GM19351 (cell line): ENCODE data around the gene IL1RL2.

Source experiments
- ATAC-seq: cut with Tn5 transposase; IDR thresholded peaks from one replicate; pipeline ENCODE4 v1.9.1; 2021; ENCODE audit warnings: mild to moderate bottlenecking, moderate library complexity; ENCODE audit not compliant: unreplicated experiment

The IL1RL2 gene

GRCh38 chr2:102262216-102263129 lies 75.7 kb downstream of the IL1RL2 start:
- no peak for ATAC-seq

DNA sequence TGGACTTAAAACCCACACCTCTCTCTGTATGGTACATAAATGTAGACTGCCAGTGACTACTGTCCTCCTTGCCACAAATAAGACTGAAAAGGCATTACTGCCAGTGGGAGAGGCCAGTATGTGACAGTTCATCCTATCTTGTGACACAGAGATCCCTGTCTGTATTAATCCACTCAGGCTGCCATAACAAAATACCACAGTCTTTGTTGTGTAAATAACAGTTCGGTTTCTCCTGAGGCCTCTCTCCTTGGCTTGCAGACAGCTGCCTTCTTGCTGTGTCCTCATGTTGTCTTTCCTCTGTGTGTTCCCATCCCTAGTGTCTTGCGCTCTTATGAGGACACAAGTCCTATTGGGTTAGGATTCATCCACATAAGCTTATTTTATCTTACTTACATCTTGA lies 78.1 kb downstream of the IL1RL2 start:
- ATAC-seq: no peak

GRCh38 chr2:102266204-102266603 lies 79.4 kb downstream of the IL1RL2 start:
- no peak for ATAC-seq

GRCh38 chr2:102267774-102268173 lies 81.0 kb downstream of the IL1RL2 start:
- no peak for ATAC-seq

- no peak for ATAC-seq
Observed at GRCh38 chr2:102268510-102269199, 81.8 kb downstream of the IL1RL2 start.

DNA sequence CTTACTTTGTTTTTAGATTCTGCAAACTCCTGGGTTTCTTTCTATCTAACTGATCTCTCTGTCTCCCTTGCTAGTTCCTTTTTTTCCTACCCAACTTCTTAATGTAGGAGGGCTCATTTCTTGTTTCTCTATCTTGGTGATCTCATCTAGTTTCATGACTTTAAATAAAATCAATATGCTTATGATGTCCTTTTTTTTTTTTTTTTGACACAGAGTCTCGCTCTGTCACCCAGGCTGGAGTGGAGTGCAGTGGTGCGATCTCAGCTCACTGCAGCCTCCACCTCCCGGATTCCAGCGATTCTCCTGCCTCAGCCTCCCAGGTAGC lies 82.3 kb downstream of the IL1RL2 start:
- no peak for ATAC-seq

DNA sequence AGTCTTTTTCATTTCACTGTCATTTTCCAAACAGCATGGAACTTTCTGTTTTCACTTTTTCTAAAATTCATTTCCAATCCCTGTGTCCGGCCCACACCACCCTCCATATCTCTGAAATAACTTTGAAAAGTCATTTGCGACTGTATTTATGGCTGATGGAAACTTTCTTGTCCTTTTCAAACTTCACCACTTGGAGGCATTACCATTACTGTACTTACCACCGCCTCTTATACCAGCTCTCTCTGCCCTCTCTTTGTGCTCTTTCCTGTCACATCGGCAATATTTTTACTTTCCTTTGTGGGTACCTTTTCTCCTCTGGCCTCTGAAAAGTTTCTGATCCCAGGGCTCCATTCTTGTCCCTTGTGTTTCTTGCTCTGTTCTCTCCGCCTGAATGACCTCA lies 85.0 kb downstream of the IL1RL2 start:
- ATAC-seq: no peak

GRCh38 chr2:102273619-102274211 lies 86.9 kb downstream of the IL1RL2 start:
- ATAC-seq: no peak

DNA sequence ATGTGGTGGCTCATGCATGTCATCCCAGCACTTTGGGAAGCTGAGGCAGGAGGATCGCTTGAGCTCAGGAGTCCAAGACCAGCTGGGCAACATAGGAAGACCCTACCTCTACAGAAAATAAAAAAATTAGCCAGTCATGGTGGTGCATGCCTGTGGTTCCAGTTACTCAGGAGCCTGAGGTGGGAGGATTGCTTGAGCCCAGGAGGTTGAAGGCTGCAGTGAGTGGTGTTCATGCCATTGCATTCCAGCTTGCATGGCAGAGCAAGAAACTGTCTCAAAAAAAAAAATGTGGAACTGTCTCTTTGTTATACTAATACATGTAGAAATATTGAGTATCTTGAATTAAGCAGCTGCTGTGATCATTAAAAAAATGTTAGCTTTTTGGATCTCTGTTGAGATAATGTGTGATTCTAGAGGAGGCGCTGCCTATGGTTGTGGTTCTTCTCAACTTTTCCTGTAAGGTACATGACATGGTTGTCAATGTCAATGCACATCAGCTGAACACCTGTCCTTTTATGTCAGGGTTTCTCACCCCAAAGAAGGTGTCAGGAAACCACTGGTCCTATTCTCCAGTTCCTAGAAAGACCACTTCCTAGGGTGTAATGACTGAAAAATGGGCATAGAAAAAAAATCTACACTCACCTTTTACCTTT lies 89.9 kb downstream of the IL1RL2 start:
- ATAC-seq: no peak

DNA sequence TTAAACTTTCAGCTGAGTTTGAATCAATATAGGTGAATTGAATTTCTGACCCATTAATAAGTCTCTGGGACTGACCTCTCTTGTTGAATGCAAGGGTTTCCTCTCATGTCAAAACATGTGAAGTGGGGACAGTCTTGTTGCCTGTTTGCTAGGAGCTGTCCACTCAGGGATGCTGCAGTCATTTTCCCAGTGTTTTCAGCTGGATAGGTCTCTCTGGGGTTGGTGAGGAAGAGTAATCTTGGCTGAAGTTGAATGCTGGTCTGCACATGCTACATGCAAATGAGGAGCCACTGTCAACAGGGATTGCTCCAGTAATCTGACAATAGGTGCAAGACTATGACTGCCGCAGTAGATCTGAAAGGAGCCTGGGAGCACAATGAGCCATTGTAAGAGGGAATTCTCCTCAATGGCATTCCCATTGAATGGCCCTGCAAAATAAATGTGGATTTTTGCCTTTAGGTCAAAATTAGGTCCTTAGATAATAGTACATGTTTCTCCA lies 90.4 kb downstream of the IL1RL2 start:
- no peak for ATAC-seq

DNA sequence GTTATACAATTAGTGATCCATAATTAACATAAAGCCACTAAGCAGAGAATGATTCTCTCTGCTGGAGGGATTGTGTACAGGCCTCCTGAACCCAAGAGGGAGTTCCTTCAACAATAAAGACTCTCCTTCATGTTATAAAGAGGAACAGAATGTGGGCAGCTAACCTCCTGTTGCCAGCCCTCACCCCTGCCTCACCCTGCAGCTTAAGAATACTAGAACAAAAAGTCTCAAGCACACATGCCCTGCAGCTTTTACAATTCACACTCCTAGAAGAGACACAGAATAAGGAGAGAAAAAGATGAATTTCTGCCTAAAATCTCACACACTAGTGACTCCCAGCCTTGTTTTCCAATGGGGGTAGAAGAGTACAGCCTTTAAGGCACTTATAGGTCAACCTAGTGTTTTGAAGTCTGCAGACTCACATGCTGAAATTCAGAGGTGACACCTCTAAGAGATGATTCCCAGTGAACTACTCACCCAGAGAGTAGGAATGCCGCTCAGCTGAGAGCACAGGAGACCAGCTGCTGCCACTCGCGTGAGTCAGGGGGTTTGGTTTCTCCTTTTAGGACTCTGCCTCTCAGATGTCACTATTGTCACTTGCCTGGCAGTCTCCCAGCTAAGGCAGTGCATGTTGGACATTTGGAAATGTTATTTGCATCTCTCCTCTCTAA lies 92.0 kb downstream of the IL1RL2 start:
- no peak for ATAC-seq

DNA sequence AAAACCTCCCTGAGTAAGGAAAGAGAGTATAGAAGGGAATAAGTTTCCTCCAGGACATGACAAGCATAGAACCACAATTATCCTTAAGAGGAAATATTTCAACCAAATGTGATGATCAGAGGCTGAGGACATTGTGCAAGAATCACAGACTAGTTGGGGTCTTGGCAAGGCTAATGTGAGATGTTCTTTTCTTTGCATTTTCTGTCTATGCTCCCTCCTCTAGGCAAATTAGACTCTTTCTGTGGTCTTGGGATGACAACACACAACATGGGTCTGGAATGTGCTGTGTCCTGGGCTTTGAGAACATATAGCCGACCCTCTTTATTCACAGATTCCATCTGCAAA lies 92.5 kb downstream of the IL1RL2 start:
- no peak for ATAC-seq

GRCh38 chr2:102282678-102283091 lies 95.9 kb downstream of the IL1RL2 start:
- no peak for ATAC-seq

DNA sequence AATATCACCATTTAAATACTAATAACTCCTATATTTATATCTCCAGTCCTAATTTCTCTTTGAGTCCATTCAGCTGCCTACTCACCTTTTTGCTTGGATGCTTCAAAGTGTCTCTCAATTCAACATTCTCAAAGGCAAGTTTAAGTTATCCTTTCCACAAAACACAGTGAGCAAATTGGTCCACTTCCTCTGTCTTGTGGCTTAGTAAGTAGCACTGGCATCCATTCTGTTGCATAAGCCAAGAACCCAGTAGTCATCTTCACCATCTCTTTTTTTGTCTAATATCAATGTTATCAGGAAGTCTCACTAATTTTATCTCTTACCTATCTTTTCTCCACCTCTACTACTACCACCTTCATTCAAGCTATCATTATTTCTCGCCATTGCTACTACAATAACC lies 97.2 kb downstream of the IL1RL2 start:
- no peak for ATAC-seq

GRCh38 chr2:102284611-102285010 lies 97.8 kb downstream of the IL1RL2 start:
- ATAC-seq: no peak

DNA sequence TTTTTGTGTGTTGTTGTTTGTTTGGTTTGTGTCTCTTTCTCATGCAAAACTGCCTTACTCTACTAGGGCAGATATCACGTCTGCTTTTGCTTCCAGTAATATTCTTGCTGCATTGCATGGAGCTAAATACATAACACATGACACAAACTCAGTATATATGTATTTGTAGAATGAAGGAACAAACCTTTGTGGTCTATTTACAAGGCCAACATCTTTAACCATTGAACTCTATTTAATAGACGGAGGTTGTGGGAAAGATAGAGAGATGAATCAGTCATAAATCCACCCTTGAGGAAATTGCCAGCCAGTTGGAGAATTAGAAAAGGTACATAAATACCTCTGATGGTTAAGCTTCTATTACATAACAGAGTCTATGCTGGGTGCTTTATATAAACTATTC lies 98.5 kb downstream of the IL1RL2 start:
- no peak for ATAC-seq

DNA sequence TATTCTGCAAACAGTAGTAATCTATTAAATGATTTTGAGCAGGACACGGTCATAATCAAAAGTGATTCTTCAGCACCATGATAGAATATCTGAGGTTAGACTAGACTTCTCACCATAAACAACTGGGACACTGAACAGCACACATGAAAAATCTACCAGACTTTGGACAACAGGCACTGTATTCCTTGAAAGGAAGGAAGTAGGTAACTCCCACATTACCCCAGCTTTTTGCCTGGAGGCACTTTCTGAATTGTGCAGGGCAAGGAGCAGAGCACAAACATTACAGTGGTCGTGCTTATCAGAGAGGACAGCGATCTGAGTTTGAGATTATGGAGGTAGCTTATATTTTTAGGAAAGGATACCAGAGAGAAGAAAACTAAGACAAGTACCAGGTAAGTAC lies 99.2 kb downstream of the IL1RL2 start:
- no peak for ATAC-seq

GRCh38 chr2:102289129-102289528 lies 102.3 kb downstream of the IL1RL2 start:
- ATAC-seq: no peak
